ENCODE results near the gene RUSC1. TPM values are rescaled to one million over a fixed set of nuclear protein-coding genes. Genes with fewer than 3 reads are reported as not detected.

The RUSC1 gene
- 24.7 and 37.0 TPM in 2 replicates for total RNA-seq

GRCh38 chr1:155320661-155321617 lies at the start of gene RUSC1:
RUSC1 (plus strand) TSS chr1:155320894; CDS start chr1:155321774, 880 bp downstream.

GRCh38 chr1:155273343-155274245 lies 47.1 kb upstream of the RUSC1 start, which contains the start of gene CLK2:
CLK2 (minus strand) TSS chr1:155273504; CDS start chr1:155270977, 2,527 bp downstream.

GRCh38 chr1:155277070-155277901 lies 43.4 kb upstream of the RUSC1 start, which contains the start of gene HCN3:
HCN3 (plus strand) TSS chr1:155277463; CDS start chr1:155277591, 128 bp downstream.

GRCh38 chr1:155301342-155301841 lies 19.3 kb upstream of the RUSC1 start, which contains the start of gene PKLR:
PKLR (minus strand) TSS chr1:155301438; CDS start chr1:155301395, 43 bp downstream.

GRCh38 chr1:155308493-155309422 lies 11.9 kb upstream of the RUSC1 start, which contains the start of gene FDPS:
FDPS (plus strand) TSS chr1:155308866; CDS start chr1:155309790, 924 bp downstream.

Small RNA genes within 50 kb of the gene (small RNA-seq; reads per million reads assigned to genes)
- 0.12 reads per million for gene RNU6-106P

Other genes with a start within 250 kb of the RUSC1 start
- 2.0 and 3.5 TPM in 2 replicates for gene EFNA3, start 242.1 kb upstream of the RUSC1 start, total RNA-seq
- gene EFNA1, start 193.0 kb upstream of the RUSC1 start, total RNA-seq: 18.8 and 59.3 TPM in 2 replicates
- gene SLC50A1, start 185.0 kb upstream of the RUSC1 start, total RNA-seq: 29.8 and 44.9 TPM in 2 replicates
- gene DPM3, start 180.4 kb upstream of the RUSC1 start, total RNA-seq: 40.8 and 47.1 TPM in 2 replicates
- gene KRTCAP2, start 147.6 kb upstream of the RUSC1 start, total RNA-seq: 98.0 and 123 TPM in 2 replicates
- gene TRIM46, start 147.0 kb upstream of the RUSC1 start, total RNA-seq: 1.5 and 1.6 TPM in 2 replicates
- gene THBS3, start 113.0 kb upstream of the RUSC1 start, total RNA-seq: 226 and 607 TPM in 2 replicates
- gene MTX1, start 112.2 kb upstream of the RUSC1 start, total RNA-seq: 27.9 and 69.6 TPM in 2 replicates
- gene ENTREP3, start 65.4 kb upstream of the RUSC1 start, total RNA-seq: 9.0 and 10.7 TPM in 2 replicates
- gene SCAMP3, start 58.5 kb upstream of the RUSC1 start, total RNA-seq: 25.5 and 63.8 TPM in 2 replicates
- gene CLK2, start 47.4 kb upstream of the RUSC1 start, total RNA-seq: 30.8 and 37.7 TPM in 2 replicates
- 2.2 and 4.7 TPM in 2 replicates for gene HCN3, start 43.4 kb upstream of the RUSC1 start, total RNA-seq
- under 0.01 TPM in 1 of 2 replicates, not detected in the other for gene PKLR, start 19.5 kb upstream of the RUSC1 start, total RNA-seq
- gene FDPS, start 12.0 kb upstream of the RUSC1 start, total RNA-seq: 63.2 and 157 TPM in 2 replicates
- 29.1 and 47.1 TPM in 2 replicates for gene ASH1L, start 241.9 kb downstream of the RUSC1 start, total RNA-seq

Data from placental epithelial cell (primary cell).